H9 (cell line): ENCODE results near the gene OR52N5. TPM values are rescaled to one million over a fixed set of nuclear protein-coding genes. Genes with fewer than 3 reads are reported as not detected.

Experiments
- DNase-seq: peaks from one replicate; pipeline ENCODE4 v3.0.0-alpha.2; 2017
- H2AFZ ChIP-seq: one replicate; pipeline ENCODE4 v1.6.1; 2013; ENCODE audit warnings: mild to moderate bottlenecking, low read length, control low read depth, moderate library complexity
- H2AK5ac ChIP-seq: 2 replicates; pipeline ENCODE4 v1.6.1; 2013; ENCODE audit warnings: low read length, control low read depth, mixed read lengths; ENCODE audit not compliant: insufficient read length
- H2BK120ac ChIP-seq: one replicate; pipeline ENCODE4 v1.6.1; 2013; ENCODE audit warnings: low read depth, mild to moderate bottlenecking, low read length, control low read depth, inconsistent platforms; ENCODE audit not compliant: poor library complexity, severe bottlenecking
- H2BK12ac ChIP-seq: 2 replicates; pipeline ENCODE4 v1.6.1; 2013; ENCODE audit warnings: low read length, control low read depth, mixed read lengths, low read depth; ENCODE audit not compliant: insufficient read length
- H2BK15ac ChIP-seq: 2 replicates; pipeline ENCODE4 v1.6.1; 2013; ENCODE audit warnings: low read depth, low read length, control low read depth
- H2BK20ac ChIP-seq: one replicate; pipeline ENCODE4 v1.6.1; 2013; ENCODE audit warnings: low read depth, mild to moderate bottlenecking, low read length, control low read depth, inconsistent platforms; ENCODE audit not compliant: poor library complexity, severe bottlenecking
- H2BK5ac ChIP-seq: 2 replicates; pipeline ENCODE4 v1.6.1; 2013; ENCODE audit warnings: low read length, control low read depth, mixed read lengths; ENCODE audit not compliant: insufficient read length
- H3K14ac ChIP-seq: 2 replicates; pipeline ENCODE4 v1.6.1; 2013; ENCODE audit warnings: low read length, control low read depth; ENCODE audit not compliant: insufficient read depth
- H3K18ac ChIP-seq: 2 replicates; pipeline ENCODE4 v1.6.1; 2013; ENCODE audit warnings: low read depth, mild to moderate bottlenecking, mixed read lengths, low read length, control low read depth; ENCODE audit not compliant: insufficient read length
- H3K23ac ChIP-seq: 2 replicates; pipeline ENCODE4 v1.6.1; 2013; ENCODE audit warnings: low read length, control low read depth, mixed read lengths, low read depth; ENCODE audit not compliant: insufficient read length
- H3K23me2 ChIP-seq: 2 replicates; pipeline ENCODE4 v1.6.1; 2013; ENCODE audit warnings: low read depth, mild to moderate bottlenecking, mixed read lengths, low read length, control low read depth; ENCODE audit not compliant: insufficient read length, poor library complexity, severe bottlenecking
- H3K27ac ChIP-seq: 2 replicates; pipeline ENCODE4 v1.5.1; 2013; ENCODE audit warnings: low read length, control low read depth, mixed read lengths, low read depth; ENCODE audit not compliant: insufficient read length
- H3K27me3 ChIP-seq: 2 replicates; pipeline ENCODE4 v1.6.1; 2013; ENCODE audit warnings: low read length, control low read depth, inconsistent platforms; ENCODE audit not compliant: insufficient read depth
- H3K4ac ChIP-seq: 2 replicates; pipeline ENCODE4 v1.6.1; 2013; ENCODE audit warnings: low read depth, mild to moderate bottlenecking, control low read depth, inconsistent platforms, low read length, moderate library complexity
- H3K4me1 ChIP-seq: 2 replicates; pipeline ENCODE4 v1.6.1; 2013; ENCODE audit warnings: low read length, control low read depth, inconsistent platforms; ENCODE audit not compliant: insufficient read depth
- H3K4me2 ChIP-seq: 2 replicates; pipeline ENCODE4 v1.6.1; 2013; ENCODE audit warnings: low read length, control low read depth, mixed read lengths; ENCODE audit not compliant: insufficient read length, insufficient read depth
- H3K56ac ChIP-seq: 2 replicates; pipeline ENCODE4 v1.6.1; 2013; ENCODE audit warnings: low read depth, mild to moderate bottlenecking, mixed read lengths, low read length, control low read depth; ENCODE audit not compliant: insufficient read length
- H3K79me1 ChIP-seq: 2 replicates; pipeline ENCODE4 v1.6.1; 2013; ENCODE audit warnings: low read depth, mild to moderate bottlenecking, moderate library complexity, low read length, control low read depth, inconsistent platforms; ENCODE audit not compliant: insufficient read depth, poor library complexity, severe bottlenecking
- H3K79me2 ChIP-seq: 2 replicates; pipeline ENCODE4 v1.6.1; 2013; ENCODE audit warnings: low read length, control low read depth, inconsistent platforms; ENCODE audit not compliant: insufficient read depth
- H3K9ac ChIP-seq: 2 replicates; pipeline ENCODE4 v1.6.1; 2013; ENCODE audit warnings: low read length, control low read depth, mixed read lengths; ENCODE audit not compliant: insufficient read length; ENCODE audit errors: extremely low read depth
- H3K9me3 ChIP-seq: one replicate; pipeline ENCODE4 v1.6.1; 2013; ENCODE audit warnings: low read depth, low read length, inconsistent platforms; ENCODE audit not compliant: control insufficient read depth
- H3T11ph ChIP-seq: one replicate; pipeline ENCODE4 v1.6.1; 2013; ENCODE audit warnings: mild to moderate bottlenecking, low read length, control low read depth, inconsistent platforms
- H4K20me1 ChIP-seq: one replicate; pipeline ENCODE4 v1.6.1; 2013; ENCODE audit not compliant: control insufficient read depth, insufficient read length, insufficient read depth
- H4K5ac ChIP-seq: 2 replicates; pipeline ENCODE4 v1.6.1; 2013; ENCODE audit warnings: low read depth, mild to moderate bottlenecking, mixed read lengths, low read length, control low read depth; ENCODE audit not compliant: insufficient read length
- H4K8ac ChIP-seq: replicated peaks from 2 replicates; pipeline ENCODE4 v1.6.1; 2013; ENCODE audit warnings: low read length, control low read depth, mixed read lengths, low read depth; ENCODE audit not compliant: insufficient read length
- H4K91ac ChIP-seq: 2 replicates; pipeline ENCODE4 v1.6.1; 2013; ENCODE audit warnings: low read depth, mild to moderate bottlenecking, moderate library complexity, mixed read lengths, low read length, control low read depth; ENCODE audit not compliant: insufficient read length
- H3K27ac Mint-ChIP-seq, 3 experiments: 2 replicates in 2 of 3; 3 replicates in 1 of 3; pipeline ENCODE4 v1.8.0; 2020 to 2021; ENCODE audit warnings: mixed read lengths in 3 of 3, mild to moderate bottlenecking in 1 of 3, moderate library complexity in 1 of 3
- H3K27me3 Mint-ChIP-seq: 2 replicates; pipeline ENCODE4 v1.8.0; 2021; ENCODE audit warnings: low read depth, mild to moderate bottlenecking, moderate library complexity, mixed read lengths
- H3K36me3 Mint-ChIP-seq, 3 experiments: 2 replicates in 2 of 3; 3 replicates in 1 of 3; pipeline ENCODE4 v1.8.0; 2020 to 2021; ENCODE audit warnings: low read depth in 3 of 3, mixed read lengths in 3 of 3; ENCODE audit not compliant: insufficient read depth in 1 of 3
- H3K4me1 Mint-ChIP-seq, 2 experiments: 2 replicates each; pipeline ENCODE4 v1.8.0; 2020; ENCODE audit warnings: mixed read lengths in 2 of 2
- H3K4me3 Mint-ChIP-seq, 2 experiments: 2 replicates in 1 of 2; 3 replicates in 1 of 2; pipeline ENCODE4 v1.8.0; 2020 to 2021; ENCODE audit warnings: mild to moderate bottlenecking in 2 of 2, mixed read lengths in 2 of 2, moderate library complexity in 1 of 2
- H3K9me3 Mint-ChIP-seq, 2 experiments: 2 replicates in 1 of 2; 3 replicates in 1 of 2; pipeline ENCODE4 v1.8.0; 2020; ENCODE audit warnings: mild to moderate bottlenecking in 2 of 2, mixed read lengths in 2 of 2, moderate library complexity in 1 of 2
- CTCF ChIP-seq: fragments of 200-600 bp; sonication (generic); conservative IDR thresholded peaks from 3 replicates; pipeline ENCODE4 v1.8.0; 2021; ENCODE audit warnings: antibody characterized with exemption, mild to moderate bottlenecking
- WGBS: extraction: QIAGEN DNeasy Blood & Tissue Kit; methylation state at CpG from one replicate; pipeline ENCODE4 v1.1.7; 2013; ENCODE audit warnings: missing lambda C conversion rate, low lambda C conversion rate, mixed read lengths; ENCODE audit not compliant: insufficient read length; ENCODE audit errors: extremely low coverage; 5-methylcytosine and 5-hydroxymethylcytosine counted together
- total RNA-seq: library from RNA; stranded (reverse); gene quantifications from 2 replicates; pipeline ENCODE4 v1.2.1, GENCODE V29; 2021

OR52N5 gene
- total RNA-seq, 1 experiment from 2014 or later, result not detected

GRCh38 chr11:5737670-5738392, 45.3 kb downstream of the OR52N5 start:
- Mint-ChIP-seq H3K9me3 (no peaks in the 10 kb centered on the region), H3K36me3 (no peaks in the 10 kb centered on the region), H3K27me3 (no peaks in the 10 kb centered on the region), H3K4me1 (0 out of 4 replicates have a peak, but pooled peaks cover 0 to 2% of the 10 kb centered on the region in 2 experiments), H3K4me3 (no peak overlapping the region), H3K27ac (no peak overlapping the region; a peak in 1 of 7 replicates)
- no peaks in the 10 kb centered on the region for H3K4me1 ChIP-seq
- no peak overlapping the region for H3K9ac ChIP-seq
- no peak overlapping the region for H3K4ac ChIP-seq
- DNase-seq, result no peak
- H3K27ac ChIP-seq, result no peak overlapping the region
- H2AK5ac ChIP-seq, result no peak overlapping the region
- H3T11ph ChIP-seq, result no peak overlapping the region
- no peaks in the 10 kb centered on the region for H3K9me3 ChIP-seq
- H3K79me2 ChIP-seq, result no peaks in the 10 kb centered on the region
- H4K20me1 ChIP-seq, result no peaks in the 10 kb centered on the region
- no peak overlapping the region for H2BK120ac ChIP-seq
- TF ChIP-seq CTCF, result no peak
- H3K27me3 ChIP-seq, result no peaks in the 10 kb centered on the region
- no peak overlapping the region for H2AFZ ChIP-seq
- H2BK20ac ChIP-seq, result no peak overlapping the region
- no peak overlapping the region for H2BK5ac ChIP-seq
- H3K4me2 ChIP-seq, result no peak overlapping the region
- no peak overlapping the region for H3K23ac ChIP-seq
- no CpG with 5 or more reads among the region's 6 CpGs for WGBS
- H4K5ac ChIP-seq, result no peak overlapping the region
- H3K56ac ChIP-seq, result no peak overlapping the region
- H4K91ac ChIP-seq, result no peak overlapping the region
- H4K8ac ChIP-seq, result no peak overlapping the region
- no peak overlapping the region for H3K14ac ChIP-seq
- no peaks in the 10 kb centered on the region for H3K23me2 ChIP-seq
- no peak overlapping the region for H2BK15ac ChIP-seq
- no peaks in the 10 kb centered on the region for H3K79me1 ChIP-seq
- H2BK12ac ChIP-seq, result no peak overlapping the region
- no peak overlapping the region for H3K18ac ChIP-seq
